ENCODE data around the gene TYK2. TPM values are rescaled to one million over a fixed set of nuclear protein-coding genes. Genes with fewer than 3 reads are reported as not detected.

The TYK2 gene
- total RNA-seq, 4 donors from 2014 or later, result 48.2 to 115 (median 64.8) TPM

- no peak overlapping the region for H3K4me3 ChIP-seq (ENCODE audit: low read depth, poor library complexity, severe bottlenecking)
- DNase-seq (ENCODE audit: low spot score in 2 of 2), result no peak
- no peak for TF ChIP-seq CTCF (IDR thresholded peaks at IDR 0.05)
- TF ChIP-seq POLR2A (IDR thresholded peaks at IDR 0.05), result no peak
- intact Hi-C loops (cut with DNase I; ENCODE audit: low total_unique reads), result no loop called here
- WGBS, 2 donors, result 91 to 93% methylated on average over 26 of the region's 26 CpGs
These were observed 15.1 kb upstream of the TYK2 start for GRCh38 chr19:10395436-10395835.

DNA sequence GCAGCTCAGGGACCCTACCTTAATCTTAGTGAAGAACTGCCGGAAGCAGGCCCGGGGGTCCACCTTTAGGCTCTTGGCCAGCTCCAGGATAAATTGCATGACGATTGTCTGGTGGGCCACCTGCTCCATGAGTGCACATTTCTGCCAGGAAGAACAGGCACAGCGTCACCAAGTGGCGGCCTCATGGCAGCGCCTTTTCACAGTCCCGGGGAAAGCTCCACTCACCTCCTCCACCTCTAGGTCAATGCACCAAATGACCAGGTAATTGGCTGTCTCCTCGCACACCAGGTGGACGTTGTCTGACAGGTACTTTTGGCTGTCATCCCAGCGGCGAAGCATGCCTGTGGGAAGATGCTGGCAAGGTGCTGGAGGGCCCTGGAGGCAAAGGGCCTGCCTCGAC lies 14.6 kb upstream of the TYK2 start:
- DNase-seq (ENCODE audit: low spot score in 2 of 2), result no peak
- TF ChIP-seq POLR2A (IDR thresholded peaks at IDR 0.05) (no peak), CTCF (IDR thresholded peaks at IDR 0.05) (no peak)
- H3K4me3 ChIP-seq (ENCODE audit: low read depth, poor library complexity, severe bottlenecking), result no peak overlapping the region
- intact Hi-C loops (cut with DNase I; ENCODE audit: low total_unique reads), result no loop called here
- 88 to 93% methylated on average over 12 of the region's 12 CpGs for WGBS, 2 donors

DNA sequence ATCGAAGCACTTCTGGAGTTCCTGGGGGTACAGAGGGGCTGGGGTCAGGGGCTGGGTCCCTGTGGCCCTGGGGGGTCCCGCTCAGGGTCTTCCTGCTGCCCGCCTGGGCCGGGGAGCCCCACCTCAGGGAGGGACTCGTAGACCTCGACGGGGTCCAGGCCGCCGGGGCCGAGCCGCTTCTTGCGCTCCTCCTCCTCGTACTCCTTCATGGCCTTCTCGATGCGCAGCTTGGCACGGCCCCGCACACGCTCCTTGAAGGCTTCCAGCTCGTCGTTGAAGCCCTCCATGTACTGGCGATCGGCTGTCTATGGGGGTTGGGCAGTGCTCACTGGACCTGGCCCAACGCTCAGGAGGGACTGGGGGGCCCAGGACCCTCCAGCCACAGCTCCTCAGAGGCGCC lies 12.8 kb upstream of the TYK2 start:
- intact Hi-C loops (cut with DNase I; ENCODE audit: low total_unique reads), result no loop called here
- WGBS, 2 donors, result 94 to 96% methylated on average over 23 to 24 of the region's 24 CpGs
- DNase-seq (ENCODE audit: low spot score in 2 of 2), result no peak
- no peak overlapping the region for H3K4me3 ChIP-seq (ENCODE audit: low read depth, poor library complexity, severe bottlenecking)
- TF ChIP-seq POLR2A (IDR thresholded peaks at IDR 0.05) (no peak), CTCF (IDR thresholded peaks at IDR 0.05) (no peak)

GRCh38 chr19:10392120-10392519 lies 11.7 kb upstream of the TYK2 start:
- intact Hi-C loops (cut with DNase I; ENCODE audit: low total_unique reads), result no loop called here
- TF ChIP-seq POLR2A (IDR thresholded peaks at IDR 0.05), result no peak
- TF ChIP-seq CTCF (IDR thresholded peaks at IDR 0.05), result no peak
- DNase-seq (ENCODE audit: low spot score in 2 of 2), result no peak
- WGBS, 2 donors, result 83 to 88% methylated on average over 6 of the region's 6 CpGs
- no peak overlapping the region for H3K4me3 ChIP-seq (ENCODE audit: low read depth, poor library complexity, severe bottlenecking)

- peak in 1 of 2 donors; percentile 93 for DNase-seq (ENCODE audit: low spot score in 2 of 2)
- TF ChIP-seq POLR2A (IDR thresholded peaks at IDR 0.05) (no peak), CTCF (IDR thresholded peaks at IDR 0.05) (peak in 1 of 3 donors; percentile 41)
- H3K4me3 ChIP-seq (ENCODE audit: low read depth, poor library complexity, severe bottlenecking), result no peak overlapping the region
- WGBS, 2 donors, result 50 to 51% methylated on average over 9 of the region's 9 CpGs
- intact Hi-C loops (cut with DNase I; ENCODE audit: low total_unique reads), result loop anchor here (2.0 kb wide), 1 partner anchor 28 kb away; no protein-coding TSS in a partner anchor
These were observed 10.4 kb upstream of the TYK2 start for GRCh38 chr19:10390652-10391286.

GRCh38 chr19:10389863-10390262 lies 9.5 kb upstream of the TYK2 start:
- no peak for DNase-seq (ENCODE audit: low spot score in 2 of 2)
- intact Hi-C loops (cut with DNase I; ENCODE audit: low total_unique reads), result loop anchor here (2.0 kb wide), 2 partner anchors 27 to 121 kb away; no protein-coding TSS in a partner anchor
- 48% methylated on average over 11 to 12 of the region's 12 CpGs for WGBS, 2 donors

More at GRCh38 chr19:10389863-10390262, 9.5 kb upstream of the TYK2 start:
- TF ChIP-seq CTCF (IDR thresholded peaks at IDR 0.05) (no peak), POLR2A (IDR thresholded peaks at IDR 0.05) (no peak)
- no peak overlapping the region for H3K4me3 ChIP-seq (ENCODE audit: low read depth, poor library complexity, severe bottlenecking)
